ENCODE results near the gene CD7.

GRCh38 chr17:82278308-82278707 is 39.1 kb downstream of the CD7 start:
- TF ChIP-seq CTCF (IDR thresholded peaks at IDR 0.05): no peak
- no peak for TF ChIP-seq EZH2 (IDR thresholded peaks at IDR 0.05; ENCODE audit: borderline replicate concordance, insufficient read depth, low read depth, low read length, poor library complexity, severe bottlenecking)
